Ovary (tissue), 3 donors: Measurements from ENCODE around the gene AFF1.

Experiments used
- EP300 ChIP-seq: sonication (generic); formaldehyde crosslinking; IDR thresholded peaks from one replicate; pipeline ENCODE4 v1.6.1; 2017; ENCODE audit warnings: antibody characterized with exemption
- POLR2A ChIP-seq: fragments of 450-650 bp; IDR thresholded peaks from one replicate; pipeline ENCODE4 v1.6.1; 2017; ENCODE audit warnings: antibody characterized with exemption, mild to moderate bottlenecking, moderate library complexity
- TF ChIP-seq, protein P1 (sequence below), 3 donors: fragments of 450-650 bp in 2 of 3; fragments of 200-600 bp in 1 of 3; IDR thresholded peaks; one replicate each; pipeline versions ENCODE4 v1.5.1 to v1.8.0; 2016 to 2022; ENCODE audit warnings: antibody characterized with exemption in 3 of 3, mild to moderate bottlenecking in 1 of 3
- donor health status: DM: no; HTN: no; CAD: no.

- TF ChIP-seq, protein P1, sequence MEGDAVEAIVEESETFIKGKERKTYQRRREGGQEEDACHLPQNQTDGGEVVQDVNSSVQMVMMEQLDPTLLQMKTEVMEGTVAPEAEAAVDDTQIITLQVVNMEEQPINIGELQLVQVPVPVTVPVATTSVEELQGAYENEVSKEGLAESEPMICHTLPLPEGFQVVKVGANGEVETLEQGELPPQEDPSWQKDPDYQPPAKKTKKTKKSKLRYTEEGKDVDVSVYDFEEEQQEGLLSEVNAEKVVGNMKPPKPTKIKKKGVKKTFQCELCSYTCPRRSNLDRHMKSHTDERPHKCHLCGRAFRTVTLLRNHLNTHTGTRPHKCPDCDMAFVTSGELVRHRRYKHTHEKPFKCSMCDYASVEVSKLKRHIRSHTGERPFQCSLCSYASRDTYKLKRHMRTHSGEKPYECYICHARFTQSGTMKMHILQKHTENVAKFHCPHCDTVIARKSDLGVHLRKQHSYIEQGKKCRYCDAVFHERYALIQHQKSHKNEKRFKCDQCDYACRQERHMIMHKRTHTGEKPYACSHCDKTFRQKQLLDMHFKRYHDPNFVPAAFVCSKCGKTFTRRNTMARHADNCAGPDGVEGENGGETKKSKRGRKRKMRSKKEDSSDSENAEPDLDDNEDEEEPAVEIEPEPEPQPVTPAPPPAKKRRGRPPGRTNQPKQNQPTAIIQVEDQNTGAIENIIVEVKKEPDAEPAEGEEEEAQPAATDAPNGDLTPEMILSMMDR (IDR thresholded peaks at IDR 0.05): no peak
- no peak for TF ChIP-seq POLR2A
- no peak for TF ChIP-seq EP300
Measured at GRCh38 chr4:87153078-87153870, 218.5 kb downstream of the AFF1 start.
